AG09319 (cell line): ENCODE measurements around the gene MOB3B.

ENCODE experiments used
- DNase-seq: peaks from one replicate; pipeline ENCODE4 v3.0.0-alpha.2; 2010; ENCODE audit warnings: low read depth; ENCODE audit errors: extremely low read depth
- CTCF ChIP-seq: IDR thresholded peaks from 2 replicates; pipeline ENCODE4 v1.5.1; 2011; ENCODE audit warnings: low read depth, mild to moderate bottlenecking, inconsistent platforms, low read length, moderate library complexity

Gene MOB3B

GRCh38 chr9:27384262-27385014 is 145.2 kb downstream of the MOB3B start:
- no peak for DNase-seq
- no peak for TF ChIP-seq CTCF

GRCh38 chr9:27383524-27383923 is 146.1 kb downstream of the MOB3B start:
- no peak for TF ChIP-seq CTCF
- no peak for DNase-seq

DNA sequence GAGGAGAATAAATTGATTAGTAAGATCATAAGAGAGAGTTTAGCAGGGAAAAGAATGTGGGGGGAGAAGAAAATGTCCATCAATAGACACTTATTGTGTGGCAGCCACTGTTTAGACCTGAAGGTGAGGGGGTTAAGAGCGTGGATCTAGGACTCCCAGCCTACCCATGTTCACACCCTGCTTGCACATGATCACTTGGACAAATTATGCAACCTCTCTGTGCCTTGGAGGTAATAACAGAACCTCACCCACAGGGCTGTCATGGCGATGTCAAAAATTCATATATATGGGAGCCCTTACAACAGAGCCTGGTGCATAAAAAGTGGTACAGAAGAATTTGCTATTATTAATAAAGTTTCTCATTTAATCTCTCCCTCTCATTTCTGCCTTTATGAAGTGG is 146.6 kb downstream of the MOB3B start:
- DNase-seq = no peak
- no peak for TF ChIP-seq CTCF

- no peak for DNase-seq
- no peak for TF ChIP-seq CTCF
These were observed 147.3 kb downstream of the MOB3B start for GRCh38 chr9:27382308-27382707.

DNA sequence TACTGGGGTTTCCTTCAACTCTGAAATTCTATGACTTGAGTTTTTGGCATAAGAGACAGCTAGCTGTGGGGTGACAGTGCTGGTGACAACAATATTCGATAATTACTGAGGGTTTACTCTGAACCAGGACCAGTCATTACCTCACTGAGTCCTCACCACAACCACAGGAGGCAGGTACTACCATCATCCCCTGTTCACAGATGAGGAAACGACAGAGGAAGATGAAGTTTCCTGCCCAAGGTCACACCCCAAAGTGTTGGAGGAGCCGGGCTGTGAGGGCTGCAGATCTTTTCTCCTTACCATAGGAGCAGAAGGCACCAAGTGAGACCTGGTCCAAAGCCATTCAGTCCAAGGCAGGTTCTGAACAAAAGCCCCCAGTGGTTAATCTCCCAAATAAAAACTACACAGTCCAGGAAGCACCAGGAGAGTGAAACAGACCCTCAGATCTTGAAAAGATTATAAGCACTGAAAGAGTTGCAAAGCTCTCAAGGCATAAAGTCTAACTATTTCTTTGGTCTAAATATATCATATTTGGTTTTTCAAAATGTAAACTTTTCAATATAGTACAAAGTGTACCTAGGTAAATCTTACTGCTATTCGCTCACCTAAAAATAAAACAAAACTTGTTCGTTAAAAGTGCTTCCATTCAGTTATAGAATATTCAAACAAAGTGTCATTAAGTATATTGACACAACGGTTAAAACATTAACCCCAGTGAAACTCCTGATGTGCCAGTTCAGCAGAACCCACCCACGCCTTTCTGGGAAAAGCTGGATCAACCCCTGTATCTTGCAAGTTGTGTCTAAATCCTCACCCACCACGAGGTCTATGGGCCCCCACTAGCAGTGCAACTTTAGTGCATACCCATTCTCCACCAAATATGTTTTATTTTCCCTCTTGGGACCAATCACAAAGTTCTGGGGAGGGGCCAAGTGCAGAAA is 150.0 kb downstream of the MOB3B start:
- no peak for TF ChIP-seq CTCF
- DNase-seq = no peak

GRCh38 chr9:27377811-27378456 is 151.7 kb downstream of the MOB3B start:
- no peak for DNase-seq

More at GRCh38 chr9:27377811-27378456, 151.7 kb downstream of the MOB3B start:
- no peak for TF ChIP-seq CTCF
